Omental fat pad (tissue), 4 donors: ENCODE results near the gene ENTPD8. TPM values are rescaled to one million over a fixed set of nuclear protein-coding genes. Genes with fewer than 3 reads are reported as not detected.
"Not testable (repeated sequence)": the region's sequence is repeated elsewhere in the genome, so short reads cannot be mapped to it uniquely, and the experiment has no call there.

Experiments used
- ATAC-seq: fragments of 150-250 bp; one replicate; pipeline ENCODE4 v1.9.1; 2016; ENCODE audit warnings: mild to moderate bottlenecking, moderate library complexity; ENCODE audit not compliant: low FRiP score
- DNase-seq: peaks from one replicate; pipeline ENCODE4 v3.0.0-alpha.2; 2019; ENCODE audit warnings: low spot score
- CTCF ChIP-seq, 3 donors: fragments of 450-650 bp; IDR thresholded peaks; one replicate each; pipeline ENCODE4 v1.5.1; 2016 to 2017; ENCODE audit warnings: antibody characterized with exemption in 3 of 3, mild to moderate bottlenecking in 3 of 3, moderate library complexity in 2 of 3
- total RNA-seq, 4 donors: library from RNA; depleted of rRNA; stranded (reverse); fragments of >200 nt; gene quantifications; one replicate each; pipeline ENCODE4 v1.1.0, GENCODE V29; 2016

The ENTPD8 gene
- total RNA-seq, 4 donors from 2014 or later: not detected

GRCh38 chr9:137416006-137416562 lies 25.1 kb downstream of the ENTPD8 start:
- no peak for ATAC-seq
- DNase-seq: no peak
- TF ChIP-seq CTCF (IDR thresholded peaks at IDR 0.05): no peak

- no peak for TF ChIP-seq CTCF (IDR thresholded peaks at IDR 0.05)
- ATAC-seq (no peak), DNase-seq (no peak)
These were observed 25.7 kb downstream of the ENTPD8 start for GRCh38 chr9:137415451-137415850.

GRCh38 chr9:137412431-137412830 lies 28.7 kb downstream of the ENTPD8 start:
- DNase-seq (no peak), ATAC-seq (no peak)
- no peak for TF ChIP-seq CTCF (IDR thresholded peaks at IDR 0.05)

GRCh38 chr9:137411645-137412380 lies 29.3 kb downstream of the ENTPD8 start:
- DNase-seq (peak; percentile 55), ATAC-seq (peak; percentile 54)
- TF ChIP-seq CTCF (IDR thresholded peaks at IDR 0.05): no peak

- TF ChIP-seq CTCF (IDR thresholded peaks at IDR 0.05): no peak
- ATAC-seq: no peak
These were observed 29.9 kb downstream of the ENTPD8 start for GRCh38 chr9:137411260-137411644.

GRCh38 chr9:137410891-137411249 lies 30.3 kb downstream of the ENTPD8 start:
- TF ChIP-seq CTCF (IDR thresholded peaks at IDR 0.05): no peak
- DNase-seq: no peak
- ATAC-seq: no peak

More at GRCh38 chr9:137411260-137411644, 29.9 kb downstream of the ENTPD8 start:
- no peak for DNase-seq

- not testable (repeated sequence) for ATAC-seq
These were observed 30.8 kb downstream of the ENTPD8 start for GRCh38 chr9:137410236-137410890.

More at GRCh38 chr9:137410236-137410890, 30.8 kb downstream of the ENTPD8 start:
- not testable (repeated sequence) for DNase-seq
